UCSD-AML1 (cell line): ENCODE measurements around the gene ORAI3.

Experiments
- DNase-seq: peaks from one replicate; lab custom pipeline; 2025; ENCODE audit not compliant: unreplicated experiment; lab: John Stamatoyannopoulos, UW

Gene ORAI3

GRCh38 chr16:30946671-30947540, 2.0 kb upstream of the ORAI3 start:
- no peak for DNase-seq

GRCh38 chr16:30947541-30947858, 1.4 kb upstream of the ORAI3 start:
- no peak for DNase-seq

- DNase-seq: no peak
Measured at GRCh38 chr16:30947859-30948666, 805 bp upstream of the ORAI3 start.

GRCh38 chr16:30949650-30950515, 1.0 kb downstream of the ORAI3 start:
- peak; percentile 74 for DNase-seq

GRCh38 chr16:30950516-30951065, 1.7 kb downstream of the ORAI3 start:
- DNase-seq: no peak

GRCh38 chr16:30951193-30951592, 2.3 kb downstream of the ORAI3 start:
- DNase-seq: no peak

- DNase-seq: no peak
Measured at GRCh38 chr16:30951750-30952149, 2.9 kb downstream of the ORAI3 start.

- no peak for DNase-seq
Measured at GRCh38 chr16:30953111-30953510, 4.2 kb downstream of the ORAI3 start.

GRCh38 chr16:30953511-30954124, 4.8 kb downstream of the ORAI3 start:
- peak; percentile 77 for DNase-seq

- no peak for DNase-seq
Measured at GRCh38 chr16:30954993-30955392, 6.1 kb downstream of the ORAI3 start.

GRCh38 chr16:30956601-30957455, 8.0 kb downstream of the ORAI3 start:
- peak; percentile 86 for DNase-seq

- peak; percentile 96 for DNase-seq
Measured at GRCh38 chr16:30957456-30958174, 8.7 kb downstream of the ORAI3 start, which contains the start of gene SETD1A. Gene SETD1A (plus strand): TSS chr16:30957754. CDS start chr16:30958732, 978 bp downstream.

- peak; percentile 72 for DNase-seq
Measured at GRCh38 chr16:30958175-30959079, 9.6 kb downstream of the ORAI3 start.

GRCh38 chr16:30961384-30961783, 12.5 kb downstream of the ORAI3 start:
- DNase-seq: no peak

GRCh38 chr16:30963925-30964511, 15.2 kb downstream of the ORAI3 start:
- no peak for DNase-seq

GRCh38 chr16:30964574-30965226, 15.8 kb downstream of the ORAI3 start:
- DNase-seq: no peak

GRCh38 chr16:30965436-30965835, 16.6 kb downstream of the ORAI3 start:
- no peak for DNase-seq
